ENCODE data around the gene INPP5D. TPM values are rescaled to one million over a fixed set of nuclear protein-coding genes. Genes with fewer than 3 reads are reported as not detected.
A peak's percentile ranks its signal among the peaks of the same experiment; 100 is the strongest.

Gene INPP5D
- total and polyA plus RNA-seq, 12 donors: 3.4 to 29.4 (median 14.3) TPM

DNA sequence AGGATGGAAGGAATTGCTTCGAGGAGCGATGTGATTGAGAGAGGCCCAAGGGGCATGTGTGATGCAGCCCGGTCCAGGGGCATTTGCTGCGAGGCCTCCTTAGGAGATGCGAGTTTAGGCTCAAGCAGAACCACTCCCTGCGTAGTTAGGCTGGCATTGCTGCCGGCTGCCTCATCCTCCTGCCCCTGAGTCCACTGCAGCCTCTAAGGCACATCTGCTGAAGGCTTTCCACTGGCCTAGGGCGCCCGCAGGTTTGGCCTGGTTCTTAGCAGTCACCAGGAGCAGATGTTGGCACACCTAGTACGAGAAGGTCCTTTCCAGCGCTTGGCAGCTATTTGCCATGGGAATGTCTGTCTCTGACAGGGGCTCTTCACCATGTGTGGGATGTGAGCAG, 20.7 kb downstream of the INPP5D start:
- Histone ChIP-seq H3K36me3 (replicated peaks in 1 of 2) (no peaks in the 10 kb centered on the region), H3K27ac (peak overlapping the region in 1 of 5 donors; percentile 49), H3K27me3 (no peaks in the 10 kb centered on the region), H3K9me3 (replicated peaks in 1 of 3) (no peaks in the 10 kb centered on the region), H3K4me3 (no peak overlapping the region), H3K4me1 (replicated peaks in 1 of 2) (peaks cover 0 to 24% of the 10 kb centered on the region in 2 donors)
- WGBS, 4 donors: 60 to 94% (median 91%) methylated on average over 3 to 11 of the region's 11 CpGs
- intact Hi-C loops (cut with DNase I): no loop called here
- TF ChIP-seq, protein P1, sequence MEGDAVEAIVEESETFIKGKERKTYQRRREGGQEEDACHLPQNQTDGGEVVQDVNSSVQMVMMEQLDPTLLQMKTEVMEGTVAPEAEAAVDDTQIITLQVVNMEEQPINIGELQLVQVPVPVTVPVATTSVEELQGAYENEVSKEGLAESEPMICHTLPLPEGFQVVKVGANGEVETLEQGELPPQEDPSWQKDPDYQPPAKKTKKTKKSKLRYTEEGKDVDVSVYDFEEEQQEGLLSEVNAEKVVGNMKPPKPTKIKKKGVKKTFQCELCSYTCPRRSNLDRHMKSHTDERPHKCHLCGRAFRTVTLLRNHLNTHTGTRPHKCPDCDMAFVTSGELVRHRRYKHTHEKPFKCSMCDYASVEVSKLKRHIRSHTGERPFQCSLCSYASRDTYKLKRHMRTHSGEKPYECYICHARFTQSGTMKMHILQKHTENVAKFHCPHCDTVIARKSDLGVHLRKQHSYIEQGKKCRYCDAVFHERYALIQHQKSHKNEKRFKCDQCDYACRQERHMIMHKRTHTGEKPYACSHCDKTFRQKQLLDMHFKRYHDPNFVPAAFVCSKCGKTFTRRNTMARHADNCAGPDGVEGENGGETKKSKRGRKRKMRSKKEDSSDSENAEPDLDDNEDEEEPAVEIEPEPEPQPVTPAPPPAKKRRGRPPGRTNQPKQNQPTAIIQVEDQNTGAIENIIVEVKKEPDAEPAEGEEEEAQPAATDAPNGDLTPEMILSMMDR (IDR thresholded peaks at IDR 0.05): no peak
- no peak for TF ChIP-seq POLR2A (IDR thresholded peaks at IDR 0.05)
- no peak for DNase-seq

DNA sequence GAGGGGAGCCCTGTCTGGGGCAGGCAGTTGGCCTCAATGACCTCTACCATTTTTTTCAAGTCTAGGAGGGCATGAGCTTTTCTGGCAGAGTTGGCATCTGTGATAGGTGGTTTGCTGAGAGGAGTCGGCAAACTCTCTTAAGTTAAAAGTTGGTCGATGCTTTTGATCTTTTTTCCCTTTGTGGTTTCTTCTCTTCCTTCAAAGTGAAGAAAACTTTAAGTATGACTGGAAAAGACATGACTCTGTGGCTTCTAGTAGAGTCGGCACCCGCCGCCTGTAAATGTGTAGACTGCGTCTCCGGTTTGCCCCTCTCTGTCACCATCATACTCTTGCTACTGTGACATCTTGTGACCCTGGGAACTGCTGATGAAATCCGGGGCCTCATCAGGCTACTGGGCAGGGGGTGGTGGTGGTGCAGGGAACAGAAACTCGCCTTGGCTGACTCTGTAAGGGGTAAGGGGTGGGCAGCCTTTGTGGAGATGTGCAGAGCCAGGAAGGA, 21.1 kb downstream of the INPP5D start:
- H3K36me3 ChIP-seq (replicated peaks in 1 of 2): no peaks in the 10 kb centered on the region
- peak in 1 of 7 donors; percentile 35 for DNase-seq
- H3K27me3 ChIP-seq: no peaks in the 10 kb centered on the region
- 72 to 77% (median 74%) methylated on average over 9 of the region's 9 CpGs for WGBS, 4 donors
- peaks cover under 1 to 23% of the 10 kb centered on the region in 2 donors for H3K4me1 ChIP-seq (replicated peaks in 1 of 2)
- intact Hi-C loops (cut with DNase I): no loop called here
- no peak overlapping the region for H3K4me3 ChIP-seq
- no peaks in the 10 kb centered on the region for H3K9me3 ChIP-seq (replicated peaks in 1 of 3)
- H3K27ac ChIP-seq: peak overlapping the region in 2 of 5 donors; percentile 82 to 84
- TF ChIP-seq POLR2A (IDR thresholded peaks at IDR 0.05): no peak
- TF ChIP-seq, protein P1 (IDR thresholded peaks at IDR 0.05): no peak

DNA sequence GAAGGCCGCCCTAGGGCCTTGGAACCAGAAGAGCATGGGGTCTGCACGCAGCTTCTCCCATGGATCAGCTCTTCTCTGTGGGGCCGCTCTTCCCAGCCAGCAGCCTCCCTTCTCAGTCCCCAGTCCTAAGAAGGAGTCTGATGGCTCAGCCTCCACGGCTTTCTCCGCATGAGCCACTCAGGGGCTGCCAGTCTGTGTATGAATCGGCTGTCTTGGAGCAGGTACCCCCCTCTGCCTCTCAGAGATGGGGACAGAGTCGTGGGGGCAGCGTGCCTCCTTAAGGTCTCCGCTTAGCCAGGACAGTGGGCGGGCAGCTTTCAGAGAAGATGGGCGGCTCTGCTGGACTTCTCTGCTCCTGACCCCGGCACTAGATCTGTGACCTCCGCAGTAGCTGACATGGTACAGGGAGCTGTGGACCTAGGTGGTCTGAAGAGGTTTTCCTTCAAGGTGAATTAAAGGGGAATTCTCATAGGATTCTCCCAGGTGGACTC, 21.6 kb downstream of the INPP5D start:
- Histone ChIP-seq H3K4me1 (replicated peaks in 1 of 2) (peaks cover 6 to 23% of the 10 kb centered on the region in 2 donors), H3K36me3 (replicated peaks in 1 of 2) (no peaks in the 10 kb centered on the region)

DNA sequence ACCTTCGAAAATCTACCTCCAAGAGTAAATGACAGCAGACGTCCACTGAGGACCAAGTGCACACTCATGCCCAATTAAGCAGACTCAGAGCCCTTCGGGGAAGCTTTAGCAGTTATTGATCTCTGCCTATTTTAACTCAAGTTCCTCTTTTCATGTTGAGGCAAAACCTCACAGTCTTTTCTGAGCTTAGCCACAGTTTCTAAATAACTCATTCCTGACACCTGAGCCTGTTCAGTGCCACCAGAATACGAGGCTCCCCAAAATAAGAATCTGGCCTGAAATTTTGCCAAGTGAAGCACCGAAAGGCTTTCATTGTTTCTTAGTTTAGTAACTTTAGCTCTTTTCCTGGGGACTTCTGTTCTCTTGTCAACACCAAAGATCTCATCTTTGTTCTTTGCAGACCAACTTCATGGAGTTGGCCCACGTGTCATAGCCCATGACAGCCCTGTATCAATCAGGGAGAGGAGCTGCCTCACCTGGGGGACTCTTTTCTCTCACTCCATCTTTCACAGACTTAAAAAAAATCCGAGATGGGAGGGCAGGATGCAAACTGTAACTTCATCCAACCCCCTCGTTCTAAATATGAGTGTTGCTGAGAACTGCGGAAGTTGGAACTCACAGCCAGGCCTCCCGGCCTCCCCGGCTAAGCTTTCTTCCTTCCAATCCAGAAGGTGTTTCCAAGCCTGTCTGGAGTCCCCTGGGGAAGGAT, 22.2 kb downstream of the INPP5D start:
- WGBS, 4 donors: 51 to 60% (median 59%) methylated on average over 10 to 11 of the region's 11 CpGs
- Histone ChIP-seq H3K4me1 (replicated peaks in 1 of 2) (peaks cover 12 to 27% of the 10 kb centered on the region in 2 donors), H3K27me3 (no peaks in the 10 kb centered on the region), H3K27ac (peak overlapping the region in 4 of 5 donors; percentile 16 to 84 (median 75)), H3K4me3 (no peak overlapping the region), H3K9me3 (replicated peaks in 1 of 3) (no peaks in the 10 kb centered on the region), H3K36me3 (replicated peaks in 1 of 2) (no peaks in the 10 kb centered on the region)
- intact Hi-C loops (cut with DNase I): no loop called here
- DNase-seq: no peak
- TF ChIP-seq, protein P1 (IDR thresholded peaks at IDR 0.05): no peak
- TF ChIP-seq POLR2A (IDR thresholded peaks at IDR 0.05): no peak

More for the DNA sequence above, 21.6 kb downstream of the INPP5D start:
- DNase-seq: no peak
- no peak overlapping the region for H3K4me3 ChIP-seq
- WGBS, 4 donors: 81 to 85% (median 83%) methylated on average over 6 to 13 of the region's 13 CpGs
- TF ChIP-seq POLR2A (IDR thresholded peaks at IDR 0.05): no peak
- TF ChIP-seq, protein P1 (IDR thresholded peaks at IDR 0.05): no peak
- no peaks in the 10 kb centered on the region for H3K9me3 ChIP-seq (replicated peaks in 1 of 3)
- intact Hi-C loops (cut with DNase I): no loop called here
- peak overlapping the region in 2 of 5 donors; percentile 82 to 84 for H3K27ac ChIP-seq
- no peaks in the 10 kb centered on the region for H3K27me3 ChIP-seq
